Raji (cell line): ENCODE results near the gene WDR43.

Experiments used
- POLR2A ChIP-seq: IDR thresholded peaks from 2 replicates; pipeline ENCODE4 v1.6.1; 2011; ENCODE audit warnings: low read depth, low read length, control low read depth; ENCODE audit not compliant: insufficient read depth

WDR43 gene

GRCh38 chr2:28977176-28977875 lies 82.9 kb downstream of the WDR43 start:
- TF ChIP-seq POLR2A: no peak

- no peak for TF ChIP-seq POLR2A
Observed at GRCh38 chr2:28978606-28979005, 84.1 kb downstream of the WDR43 start.

- TF ChIP-seq POLR2A: no peak
Observed at GRCh38 chr2:28979041-28979440, 84.6 kb downstream of the WDR43 start.

- TF ChIP-seq POLR2A: no peak
Observed at GRCh38 chr2:28979576-28980366, 85.3 kb downstream of the WDR43 start.

DNA sequence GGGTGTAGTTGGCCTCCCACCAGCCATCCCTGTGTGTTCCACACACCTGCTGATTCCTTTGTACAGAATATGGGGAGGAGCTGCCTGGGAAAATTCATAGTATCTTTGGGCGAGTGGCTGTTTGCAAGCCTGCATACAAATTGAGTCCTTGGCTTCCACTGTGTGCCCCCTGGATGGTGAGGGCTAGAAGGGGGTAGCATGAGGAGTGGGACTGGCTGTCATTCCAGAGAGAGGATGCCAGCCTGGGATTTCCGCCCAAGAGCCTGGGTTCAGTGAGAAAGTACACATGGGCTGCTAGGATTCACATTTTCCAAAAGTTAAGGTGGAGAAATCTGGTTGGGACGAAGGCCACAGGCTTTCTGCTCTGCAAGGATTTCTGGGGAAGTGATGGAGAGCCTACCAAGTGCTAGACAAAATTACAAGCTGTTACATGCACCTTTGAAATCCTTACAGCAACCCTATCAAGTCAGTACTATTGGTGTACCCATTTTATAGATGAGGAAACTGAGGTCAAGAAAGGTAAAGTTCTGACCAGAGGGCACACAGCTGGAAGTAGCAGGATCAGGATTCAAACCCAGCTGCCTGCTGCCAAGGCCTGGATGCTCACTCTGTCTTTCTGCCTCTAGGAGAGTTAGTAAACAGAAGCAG lies 86.0 kb downstream of the WDR43 start:
- TF ChIP-seq POLR2A: no peak

- TF ChIP-seq POLR2A: no peak
Observed at GRCh38 chr2:28981016-28981441, 86.6 kb downstream of the WDR43 start, which contains the start of gene TOGARAM2. TSS of gene TOGARAM2 (plus strand) at chr2:28981298. CDS start at chr2:28994835, 13,537 bp downstream.

DNA sequence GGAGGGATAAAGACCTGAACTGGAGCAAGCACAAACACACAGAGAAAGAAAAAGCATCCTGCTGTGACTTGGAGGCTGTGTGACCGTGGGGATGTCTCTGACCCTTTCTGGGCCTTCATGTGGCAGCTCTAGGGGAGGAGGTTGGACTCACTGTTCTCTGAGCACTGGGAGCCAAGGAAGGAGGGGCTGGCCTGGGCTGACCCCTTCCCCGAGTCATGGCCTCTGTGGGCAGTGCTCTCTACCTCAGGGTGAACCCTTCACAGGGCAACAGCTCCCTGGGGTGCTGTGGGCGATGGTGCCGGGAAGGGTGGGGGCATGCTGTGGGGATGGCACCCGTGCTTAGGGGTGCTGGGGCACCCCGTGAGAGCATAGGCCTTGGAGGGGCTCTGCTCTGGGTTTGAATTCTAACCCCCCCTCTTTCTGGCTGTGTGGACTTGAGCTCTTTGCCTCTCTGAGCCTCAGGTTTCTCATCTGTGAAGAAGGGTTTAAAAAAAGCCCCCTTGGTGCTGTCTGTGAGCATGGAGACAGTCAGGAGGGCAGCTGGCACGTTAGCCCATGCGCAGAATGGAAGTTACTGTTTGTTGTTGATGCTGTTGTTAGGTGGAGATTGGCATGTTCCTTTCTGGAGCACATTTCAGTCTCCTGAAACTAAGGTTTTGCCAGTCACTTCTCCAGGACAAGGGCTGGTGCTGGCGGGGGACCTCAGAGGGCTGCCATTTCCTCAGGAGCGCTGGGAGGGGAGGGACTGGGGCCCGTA lies 87.3 kb downstream of the WDR43 start:
- no peak for TF ChIP-seq POLR2A

DNA sequence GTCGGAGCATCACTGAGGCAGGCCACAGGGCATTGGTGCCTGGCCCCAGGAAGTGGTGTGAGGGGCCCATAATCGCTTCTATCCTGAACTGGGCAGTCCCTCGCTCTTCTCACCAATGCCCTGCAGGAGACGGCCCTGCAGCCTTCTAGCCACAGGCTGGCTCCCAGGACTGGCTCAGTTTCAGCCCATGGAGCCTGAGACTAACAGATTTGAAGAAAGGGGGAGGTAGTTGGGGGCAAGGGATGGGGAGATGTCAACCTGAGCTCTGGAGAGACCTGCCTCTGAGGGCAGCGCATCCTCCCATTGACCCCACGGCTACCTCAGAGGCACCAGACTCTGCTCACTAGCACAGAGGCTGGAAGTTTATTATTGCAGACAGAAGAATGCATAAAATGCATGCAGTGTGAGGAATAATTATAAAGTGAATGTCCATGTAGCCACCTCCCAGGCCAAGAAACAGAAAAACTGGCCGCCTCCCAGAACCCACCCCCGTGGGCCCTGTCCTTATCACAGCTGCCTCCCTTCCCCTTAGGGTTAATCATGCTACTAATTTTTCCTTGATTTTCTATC lies 88.0 kb downstream of the WDR43 start:
- no peak for TF ChIP-seq POLR2A

- no peak for TF ChIP-seq POLR2A
Observed at GRCh38 chr2:28986429-28986828, 92.0 kb downstream of the WDR43 start.

- TF ChIP-seq POLR2A: no peak
Observed at GRCh38 chr2:28989973-28990372, 95.5 kb downstream of the WDR43 start.

- no peak for TF ChIP-seq POLR2A
Observed at GRCh38 chr2:28990445-28990844, 96.0 kb downstream of the WDR43 start.

DNA sequence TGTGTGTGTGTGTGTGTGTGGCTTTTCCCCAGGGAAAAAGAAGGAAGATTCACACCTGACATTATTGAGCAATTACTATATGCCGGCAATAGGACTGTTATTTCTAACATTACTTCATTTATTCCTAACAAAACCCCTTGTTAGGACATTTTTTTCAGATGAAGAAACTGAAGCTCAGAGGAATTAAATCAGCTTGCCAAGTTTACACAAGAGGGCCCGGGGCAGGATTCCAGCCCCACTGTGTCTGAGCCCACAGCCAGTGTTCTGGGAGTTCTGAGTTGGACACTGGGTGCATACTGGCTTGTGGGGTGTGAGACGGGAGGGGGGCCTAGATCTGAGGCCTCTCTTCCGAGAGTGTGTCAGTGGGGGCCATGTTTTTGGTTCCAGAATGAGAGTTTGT lies 96.6 kb downstream of the WDR43 start:
- TF ChIP-seq POLR2A: no peak

GRCh38 chr2:28991460-28991859 lies 97.0 kb downstream of the WDR43 start:
- TF ChIP-seq POLR2A: no peak

- TF ChIP-seq POLR2A: no peak
Observed at GRCh38 chr2:28993206-28993960, 98.9 kb downstream of the WDR43 start.

DNA sequence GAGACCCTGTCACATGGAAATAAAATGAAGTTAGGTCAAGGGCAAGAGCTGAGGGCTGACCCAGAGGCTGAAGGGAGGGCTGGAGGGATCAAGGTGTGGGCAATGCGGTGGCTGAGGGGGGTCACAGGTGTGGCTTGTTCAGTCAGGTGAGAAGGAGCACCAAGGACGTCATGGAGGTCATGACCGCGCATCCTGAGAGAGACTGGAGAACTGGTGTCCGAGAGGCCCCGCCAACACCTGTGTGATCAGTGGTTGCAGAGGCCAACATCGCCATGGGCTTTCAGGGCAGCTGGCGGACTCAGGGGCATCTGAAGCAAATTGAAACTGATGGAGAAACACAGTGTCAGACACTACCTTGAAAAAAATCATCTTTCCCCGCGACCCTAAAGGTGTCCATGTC lies 99.6 kb downstream of the WDR43 start:
- TF ChIP-seq POLR2A: no peak

DNA sequence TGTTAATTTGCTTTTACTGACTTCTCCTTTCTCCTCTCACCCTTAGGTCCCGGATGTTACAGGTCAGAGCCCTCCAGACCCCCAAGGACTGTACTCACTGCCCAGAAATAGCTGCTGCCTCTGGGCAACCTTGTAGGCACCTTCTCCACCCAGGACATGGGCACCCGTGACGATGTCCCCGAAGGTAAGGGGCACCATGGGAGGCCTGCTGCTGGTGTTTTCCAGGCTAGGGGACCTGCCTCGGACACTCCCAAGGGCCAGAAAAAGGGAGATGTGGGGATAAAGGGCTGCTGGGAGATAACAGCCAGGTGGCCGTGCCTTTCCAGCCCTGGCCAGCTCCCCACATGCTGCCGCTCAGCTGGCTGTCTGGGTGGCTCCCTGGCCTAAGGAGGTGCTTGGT lies 100.2 kb downstream of the WDR43 start:
- no peak for TF ChIP-seq POLR2A
